ENCODE measurements around the gene EFHC1. TPM values are rescaled to one million over a fixed set of nuclear protein-coding genes. Genes with fewer than 3 reads are reported as not detected.

The EFHC1 gene
- total and polyA plus RNA-seq, 2 donors (not counting 1 experiment from before 2014, with no cell fraction given), result 19.4 to 34.8 TPM

- Histone ChIP-seq H3K4me1 (ENCODE audit: control insufficient read depth in 2 of 2, insufficient read depth in 2 of 2, low read length in 2 of 2) (no peaks in the 10 kb centered on the region), H3K4me2 (replicated peaks; ENCODE audit: low read depth, low read length, poor library complexity, severe bottlenecking) (no peak overlapping the region), H3K4me3 (ENCODE audit: control extremely low read depth in 1 of 5, extremely low read depth in 1 of 5, insufficient read depth in 1 of 5, low read depth in 2 of 5, low read length in 4 of 5) (no peak overlapping the region), H4K20me1 (ENCODE audit: control insufficient read depth, insufficient read depth, low read length, poor library complexity, severe bottlenecking) (no peaks in the 10 kb centered on the region), H3K27ac (ENCODE audit: low read length in 2 of 2) (no peak overlapping the region), H3K9ac (ENCODE audit: low read length) (no peak overlapping the region), H3K27me3 (replicated peaks in 1 of 4; ENCODE audit: control extremely low read depth in 1 of 4, control insufficient read depth in 3 of 4, insufficient read depth in 4 of 4, low read length in 3 of 4) (no peaks in the 10 kb centered on the region), H2AFZ (ENCODE audit: insufficient read depth, low read depth, low read length, poor library complexity, severe bottlenecking) (no peak overlapping the region), H3K9me3 (ENCODE audit: control extremely low read depth in 1 of 3, control insufficient read depth in 2 of 3, insufficient read depth in 1 of 3, low read length in 2 of 3) (no peaks in the 10 kb centered on the region), H3K79me2 (ENCODE audit: control insufficient read depth, insufficient read depth, low read length) (no peaks in the 10 kb centered on the region), H3K36me3 (replicated peaks in 1 of 2; ENCODE audit: control extremely low read depth in 1 of 2, control insufficient read depth in 1 of 2, extremely low read depth in 1 of 2, insufficient read depth in 2 of 2, low read length in 1 of 2) (peaks cover 0 to 3% of the 10 kb centered on the region in 2 experiments)
- ChIA-PET CTCF (no interaction called here), POLR2A (no interaction called here)
- no peak overlapping the region for H3K27ac Mint-ChIP-seq
- TF ChIP-seq CTCF (IDR thresholded peaks at IDR 0.05), result no peak
- no peak for TF ChIP-seq EZH2 (IDR thresholded peaks at IDR 0.05; ENCODE audit: borderline replicate concordance, insufficient read depth, low read depth, low read length, poor library complexity, severe bottlenecking)
- DNase-seq (no peak), ATAC-seq (ENCODE audit: low read depth) (no peak)
- H3K4me3 Mint-ChIP-seq, result no peak overlapping the region
- no peaks in the 10 kb centered on the region for H3K27me3 Mint-ChIP-seq
- no peaks in the 10 kb centered on the region for H3K9me3 Mint-ChIP-seq (ENCODE audit: insufficient read depth)
- intact Hi-C loops (cut with micrococcal nuclease), result no loop called here
- H3K4me1 Mint-ChIP-seq, result peaks cover 2% of the 10 kb centered on the region
- 90% methylated on average over 3 of the region's 6 CpGs for WGBS (ENCODE audit: insufficient coverage)
Measured at GRCh38 chr6:52523378-52524142, 103.4 kb downstream of the EFHC1 start.

- ATAC-seq (ENCODE audit: low read depth) (no peak), DNase-seq (no peak)
- Histone ChIP-seq H3K4me2 (replicated peaks; ENCODE audit: low read depth, low read length, poor library complexity, severe bottlenecking) (no peak overlapping the region), H3K4me3 (ENCODE audit: control extremely low read depth in 1 of 5, extremely low read depth in 1 of 5, insufficient read depth in 1 of 5, low read depth in 2 of 5, low read length in 4 of 5) (no peak overlapping the region), H3K36me3 (replicated peaks in 1 of 2; ENCODE audit: control extremely low read depth in 1 of 2, control insufficient read depth in 1 of 2, extremely low read depth in 1 of 2, insufficient read depth in 2 of 2, low read length in 1 of 2) (peaks cover 0 to 5% of the 10 kb centered on the region in 2 experiments), H3K4me1 (ENCODE audit: control insufficient read depth in 2 of 2, insufficient read depth in 2 of 2, low read length in 2 of 2) (no peaks in the 10 kb centered on the region), H3K9me3 (ENCODE audit: control extremely low read depth in 1 of 3, control insufficient read depth in 2 of 3, insufficient read depth in 1 of 3, low read length in 2 of 3) (no peaks in the 10 kb centered on the region), H3K9ac (ENCODE audit: low read length) (no peak overlapping the region), H2AFZ (ENCODE audit: insufficient read depth, low read depth, low read length, poor library complexity, severe bottlenecking) (no peak overlapping the region), H3K27me3 (replicated peaks in 1 of 4; ENCODE audit: control extremely low read depth in 1 of 4, control insufficient read depth in 3 of 4, insufficient read depth in 4 of 4, low read length in 3 of 4) (no peaks in the 10 kb centered on the region), H3K79me2 (ENCODE audit: control insufficient read depth, insufficient read depth, low read length) (no peaks in the 10 kb centered on the region), H4K20me1 (ENCODE audit: control insufficient read depth, insufficient read depth, low read length, poor library complexity, severe bottlenecking) (no peaks in the 10 kb centered on the region), H3K27ac (ENCODE audit: low read length in 2 of 2) (no peak overlapping the region)
- Mint-ChIP-seq H3K4me3 (no peak overlapping the region), H3K27me3 (no peaks in the 10 kb centered on the region), H3K27ac (no peak overlapping the region), H3K9me3 (ENCODE audit: insufficient read depth) (no peaks in the 10 kb centered on the region), H3K4me1 (peaks cover 3% of the 10 kb centered on the region)
- TF ChIP-seq CTCF (IDR thresholded peaks at IDR 0.05), result no peak
- no peak for TF ChIP-seq EZH2 (IDR thresholded peaks at IDR 0.05; ENCODE audit: borderline replicate concordance, insufficient read depth, low read depth, low read length, poor library complexity, severe bottlenecking)
- ChIA-PET CTCF (no interaction called here), POLR2A (no interaction called here)
- intact Hi-C loops (cut with micrococcal nuclease), result no loop called here
- WGBS (ENCODE audit: insufficient coverage), result 95% methylated on average over 4 of the region's 4 CpGs
Measured at GRCh38 chr6:52524918-52525317, 104.8 kb downstream of the EFHC1 start.

Data from B cell (primary cell).